HG02981 (cell line): ENCODE results near the gene TCF19.

Source experiments
- ATAC-seq: cut with Tn5 transposase; IDR thresholded peaks from one replicate; pipeline ENCODE4 v1.9.1; 2021; ENCODE audit warnings: mild to moderate bottlenecking, moderate library complexity; ENCODE audit not compliant: unreplicated experiment

TCF19 gene

DNA sequence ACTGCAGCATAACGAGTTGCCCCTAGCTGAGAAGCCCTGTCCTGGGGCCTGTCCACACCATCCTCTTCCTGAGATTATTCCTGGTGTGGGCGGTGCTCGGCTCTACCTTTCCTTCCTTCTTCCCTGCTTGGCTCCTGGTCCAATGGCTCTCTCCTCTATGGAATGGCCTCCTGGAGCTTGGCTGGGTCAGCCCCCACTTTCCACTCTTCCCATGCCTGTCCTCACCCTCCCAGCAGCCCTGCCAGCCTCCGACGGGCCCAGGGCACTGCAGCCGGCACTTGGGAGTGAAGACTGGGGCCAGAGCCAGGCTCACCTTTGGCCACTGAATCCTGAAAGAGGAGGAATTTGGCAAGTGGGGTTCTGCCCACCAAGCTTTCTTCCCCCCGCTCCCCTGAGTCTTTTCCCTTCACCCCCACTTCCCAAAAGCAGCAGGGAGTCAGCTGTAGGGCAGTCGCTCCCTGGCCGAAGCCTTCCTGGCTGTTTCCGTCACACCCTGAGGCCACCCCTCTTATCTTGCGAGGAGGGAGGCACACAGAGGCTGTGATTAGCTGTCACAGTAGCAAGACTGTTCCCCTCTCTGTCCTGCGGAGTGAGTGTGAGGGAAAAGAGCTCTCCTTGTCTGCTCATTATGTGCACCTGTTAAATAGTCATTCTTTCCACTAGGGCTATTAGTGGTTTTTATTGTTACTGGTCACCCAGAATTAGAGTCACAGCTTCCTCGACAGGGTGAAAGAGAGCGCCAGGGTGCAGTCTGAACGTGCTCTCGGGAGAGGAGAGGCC is 31.8 kb upstream of the TCF19 start:
- ATAC-seq = no peak

DNA sequence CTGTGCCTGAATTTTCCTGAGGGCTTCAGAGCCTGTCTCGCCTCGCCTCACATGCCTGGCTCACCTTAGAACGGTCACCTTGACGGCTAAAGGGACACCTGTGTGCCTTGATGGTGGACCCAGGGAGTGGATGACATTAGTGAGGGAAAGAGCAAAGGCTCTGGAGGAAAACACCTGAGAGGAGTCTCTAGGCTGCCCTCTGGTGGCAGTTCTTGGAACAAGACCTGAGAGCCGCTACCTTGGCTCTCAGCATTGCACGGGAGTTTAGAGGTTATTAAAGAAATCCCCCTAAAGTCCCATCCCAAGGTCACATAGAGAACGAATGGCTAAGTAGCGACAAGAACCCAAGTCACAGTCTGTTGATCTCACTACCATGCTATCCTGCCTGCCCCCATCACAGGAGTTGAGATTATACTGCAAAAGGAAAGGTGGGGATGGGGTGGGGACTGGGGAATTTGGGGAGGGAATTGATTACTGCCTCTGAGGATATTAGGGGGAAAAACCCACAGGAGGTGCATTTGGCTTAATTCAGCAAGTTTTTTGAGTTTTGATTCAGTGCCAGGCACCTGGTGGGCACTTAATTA is 30.2 kb upstream of the TCF19 start:
- no peak for ATAC-seq

DNA sequence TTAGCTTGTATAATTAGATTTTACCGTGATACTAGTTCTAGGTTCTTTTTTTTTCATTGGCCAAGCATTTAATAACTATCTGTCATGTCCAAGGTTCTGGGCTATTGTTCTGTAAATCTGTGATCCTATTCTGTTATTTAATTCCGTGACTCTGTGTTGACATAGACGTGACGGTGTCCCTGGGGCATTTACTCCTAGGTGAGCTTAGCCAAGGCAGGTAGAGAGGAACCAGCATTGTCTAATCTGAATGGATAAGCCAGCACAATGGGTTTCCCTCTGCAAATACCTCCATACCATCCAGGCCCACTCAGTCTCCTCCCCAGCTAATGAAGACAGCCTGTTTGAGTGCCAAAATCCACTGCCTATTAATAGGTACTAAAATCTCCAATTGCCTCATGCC is 29.3 kb upstream of the TCF19 start:
- no peak for ATAC-seq

DNA sequence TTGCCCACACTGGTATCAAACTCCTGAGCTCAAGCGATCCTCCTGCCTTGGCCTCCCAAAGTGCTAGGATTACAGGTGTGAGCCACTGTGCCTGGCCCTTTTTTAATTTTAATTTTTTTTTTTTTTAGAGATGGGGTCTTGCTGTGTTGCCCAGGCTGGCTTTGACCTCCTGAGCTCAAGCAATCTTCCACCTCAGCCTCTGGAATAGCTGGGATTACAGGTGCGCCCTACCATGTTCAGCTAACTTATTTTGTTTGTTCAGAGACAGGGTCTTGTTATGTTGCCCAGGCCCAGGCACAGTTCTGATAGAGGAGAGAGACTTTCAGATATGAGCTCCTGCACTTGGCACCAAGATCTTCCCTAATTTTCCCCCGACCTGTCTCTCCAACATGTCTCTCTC is 27.6 kb upstream of the TCF19 start:
- ATAC-seq = no peak

DNA sequence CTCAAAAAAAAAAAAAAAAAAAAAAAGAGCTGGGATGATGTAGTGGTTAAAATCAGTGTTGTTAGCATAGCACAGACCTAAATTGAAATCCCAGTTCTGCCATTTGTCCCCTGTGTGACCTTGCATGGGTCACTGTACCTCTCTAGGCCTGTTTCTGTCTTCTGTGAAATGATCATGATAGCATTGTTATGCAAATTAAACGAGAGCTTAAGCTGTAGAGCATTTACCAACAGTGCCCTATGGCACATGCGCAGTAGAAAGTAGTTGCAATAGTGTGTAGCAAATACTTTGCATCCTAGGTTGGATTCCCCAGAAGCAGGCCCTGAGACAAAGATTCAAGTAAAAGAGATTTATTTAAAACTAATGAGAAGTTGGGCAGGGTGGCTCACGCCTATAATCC is 26.8 kb upstream of the TCF19 start:
- no peak for ATAC-seq

DNA sequence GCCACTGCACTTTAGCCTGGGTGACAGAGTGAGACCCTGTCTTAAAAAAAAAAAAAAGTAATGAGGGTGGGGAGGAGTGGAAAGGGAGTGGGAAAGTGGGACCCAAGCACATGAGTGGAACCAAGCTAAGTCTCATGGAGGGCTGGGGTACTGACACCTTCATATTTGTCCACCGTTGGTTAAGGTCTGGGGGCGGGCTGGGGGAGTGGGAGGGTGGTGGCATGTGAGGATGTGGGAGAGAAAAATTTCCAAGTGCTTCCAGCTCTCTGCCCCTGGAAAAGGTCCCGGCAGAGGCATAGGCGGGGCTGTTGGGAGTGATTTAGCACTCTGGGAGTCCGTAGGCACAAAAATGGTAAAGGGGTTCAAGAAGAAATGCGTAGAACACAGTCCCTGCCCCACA is 25.6 kb upstream of the TCF19 start:
- no peak for ATAC-seq

DNA sequence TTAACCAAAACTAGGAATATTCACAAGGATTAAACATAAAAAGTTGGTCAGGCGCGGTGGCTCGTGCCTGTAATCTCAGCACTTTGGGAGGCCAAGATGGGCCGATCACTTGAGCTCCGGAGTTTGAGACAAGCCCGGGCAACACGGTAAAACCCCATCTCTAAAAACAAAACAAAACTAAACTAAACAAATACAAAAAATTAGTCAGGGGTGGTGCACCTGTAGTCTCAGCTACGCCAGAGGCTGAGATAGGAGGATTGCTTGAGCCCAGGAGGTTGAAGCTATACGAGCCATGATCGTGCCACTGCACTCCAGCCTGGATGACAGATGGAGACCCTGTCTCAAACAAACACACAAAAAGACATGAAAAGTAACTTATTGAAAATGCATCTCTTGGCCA is 22.7 kb upstream of the TCF19 start:
- ATAC-seq = no peak

DNA sequence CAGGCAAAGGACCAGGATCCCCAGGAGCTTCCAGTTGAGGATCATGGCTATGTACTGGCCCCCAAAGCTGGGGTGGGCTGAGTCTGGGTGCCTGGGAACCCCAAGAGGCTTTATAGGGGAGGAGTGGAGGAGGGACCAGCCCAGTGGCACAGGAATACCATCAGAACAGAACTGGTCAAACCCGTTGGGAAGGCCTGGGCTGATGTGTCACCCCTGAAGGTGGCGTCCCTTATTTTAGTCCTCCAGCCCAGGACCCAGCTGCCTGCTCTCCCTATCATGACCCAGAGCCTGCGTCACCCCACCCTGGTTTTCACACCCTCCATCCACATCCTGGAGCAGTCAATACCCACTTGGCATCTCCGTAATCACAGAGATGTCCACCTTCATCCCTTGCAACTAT is 19.4 kb upstream of the TCF19 start, which contains the start of gene PSORS1C2:
Gene PSORS1C2 (minus strand): TSS at position 85 of the 400 bp plus-strand sequence. CDS start 40 bp downstream, at position 45.
- ATAC-seq = no peak

DNA sequence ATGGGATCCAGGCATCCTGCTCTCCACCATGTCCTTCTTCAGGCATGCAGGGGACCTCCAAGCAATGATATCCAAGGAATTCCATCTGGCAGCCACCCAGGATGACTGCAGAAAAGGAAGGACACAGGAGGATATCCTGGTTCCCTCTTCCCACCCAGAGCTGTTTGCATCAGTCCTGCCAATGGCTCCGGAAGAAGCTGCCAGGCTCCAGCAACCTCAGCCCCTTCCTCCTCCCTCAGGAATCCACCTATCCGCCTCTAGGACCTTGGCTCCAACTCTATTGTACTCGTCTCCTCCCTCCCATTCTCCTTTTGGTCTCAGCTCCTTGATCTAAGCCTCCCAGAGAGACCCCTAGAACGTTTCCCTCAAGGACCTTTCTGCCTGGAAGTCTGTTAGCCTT is 18.8 kb upstream of the TCF19 start:
- ATAC-seq = no peak

DNA sequence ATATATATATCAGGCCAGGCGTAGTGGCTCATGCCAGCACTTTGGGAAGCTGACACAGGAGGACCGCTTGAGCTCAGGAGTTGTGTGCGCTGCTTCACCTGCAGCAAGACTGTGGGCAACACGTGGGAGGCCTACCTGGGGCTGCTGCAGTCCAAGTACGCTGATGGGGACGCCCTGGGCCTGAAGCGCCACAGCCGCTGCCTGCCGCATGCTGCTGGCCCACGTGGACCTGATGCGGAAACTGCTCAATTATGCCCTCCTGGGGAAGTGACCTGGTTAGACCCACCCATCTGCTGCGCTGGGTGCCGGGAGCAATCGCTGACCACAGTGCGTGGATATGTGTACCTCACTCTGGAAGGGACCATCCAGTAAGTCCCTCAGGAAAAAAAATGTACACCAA is 17.7 kb upstream of the TCF19 start:
- ATAC-seq = no peak

DNA sequence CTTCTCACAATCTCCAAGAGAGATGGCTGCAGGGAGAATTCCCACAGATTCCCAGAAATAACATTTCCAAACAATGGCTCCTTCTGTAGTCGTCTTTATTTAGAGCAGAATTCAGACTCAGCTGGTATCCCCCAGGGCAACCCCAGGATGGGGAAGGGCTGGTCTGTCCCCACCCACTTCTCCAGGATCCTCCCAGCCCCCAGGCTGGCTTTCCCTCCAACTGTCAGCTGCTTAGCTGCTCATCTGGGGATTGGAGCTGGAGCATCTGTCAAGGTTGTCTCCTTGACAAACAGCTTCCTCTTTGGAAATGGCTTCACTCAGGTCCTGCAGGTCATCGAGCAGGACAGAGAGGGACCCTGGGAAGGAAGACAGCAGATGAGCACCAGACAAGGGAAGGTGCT is 16.0 kb upstream of the TCF19 start:
- ATAC-seq = no peak

DNA sequence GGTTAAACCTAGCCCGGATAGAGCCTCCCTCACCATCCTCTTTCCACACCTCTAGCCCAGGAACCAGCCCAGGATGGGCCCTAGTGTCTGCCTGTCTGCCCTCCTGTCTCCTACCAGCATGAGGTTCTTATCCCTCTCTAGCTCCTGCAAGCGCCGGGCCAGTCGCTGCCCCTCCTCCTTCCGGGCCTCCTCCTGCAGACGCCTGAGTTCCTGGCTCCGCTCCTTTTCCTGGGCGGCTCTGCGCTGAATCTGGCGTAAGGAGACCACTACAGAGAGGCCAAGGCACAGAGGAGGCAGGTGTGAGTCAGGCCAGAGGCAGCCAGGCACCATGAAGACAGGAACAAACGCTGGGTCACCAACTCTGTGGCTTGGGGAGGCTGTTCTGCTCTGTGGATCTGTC is 15.2 kb upstream of the TCF19 start:
- ATAC-seq = no peak

DNA sequence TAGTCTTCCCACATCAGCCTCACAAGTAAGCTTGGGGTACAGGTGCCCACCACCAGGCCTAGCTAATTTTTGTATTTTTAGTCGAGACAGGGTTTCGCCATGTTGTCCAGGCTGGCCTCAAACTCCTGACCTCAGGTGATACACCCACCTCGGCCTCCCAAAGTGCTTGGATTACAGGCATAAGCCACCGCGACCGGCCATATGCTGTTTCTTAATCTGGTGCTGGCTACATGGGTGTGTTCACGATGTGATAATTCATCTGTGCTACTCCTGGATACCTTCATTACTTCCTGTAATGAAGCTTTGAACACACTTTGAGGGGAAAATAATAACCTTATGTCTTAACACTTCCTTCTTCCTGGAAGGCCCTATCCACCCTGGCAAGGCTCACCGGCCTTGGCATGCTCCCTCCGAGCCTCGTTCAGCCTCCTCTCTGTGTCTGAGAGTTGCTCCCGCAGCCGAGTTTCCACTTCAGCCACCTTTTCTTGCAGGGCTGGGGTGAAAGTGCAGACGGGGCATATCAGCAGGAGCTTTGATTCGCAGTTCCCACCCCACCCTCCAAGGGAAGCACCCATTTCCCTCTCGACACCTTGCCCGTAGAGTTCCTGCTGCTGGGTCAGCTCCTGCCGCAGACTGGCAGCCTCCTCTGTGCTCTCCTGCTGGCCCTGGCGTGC is 14.0 kb upstream of the TCF19 start:
- no peak for ATAC-seq

DNA sequence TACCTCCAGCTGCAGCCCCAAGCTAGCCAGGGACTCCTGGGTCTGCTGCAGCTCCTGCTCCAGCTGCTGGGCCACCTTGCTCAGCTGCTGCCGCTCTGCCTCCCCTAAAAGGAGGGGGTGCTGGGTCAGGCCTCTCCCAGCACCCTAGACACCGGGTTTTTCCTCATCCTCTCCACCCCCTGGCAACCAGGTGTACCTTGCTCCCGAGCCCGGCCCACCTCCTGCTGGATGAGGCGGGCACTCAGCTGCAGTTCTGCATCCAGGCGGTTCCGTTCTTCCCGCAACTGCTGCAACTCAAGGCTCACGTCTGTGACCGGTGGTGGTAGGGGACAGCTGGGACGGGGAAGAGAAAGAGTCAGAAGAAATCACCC is 13.4 kb upstream of the TCF19 start:
- no peak for ATAC-seq

DNA sequence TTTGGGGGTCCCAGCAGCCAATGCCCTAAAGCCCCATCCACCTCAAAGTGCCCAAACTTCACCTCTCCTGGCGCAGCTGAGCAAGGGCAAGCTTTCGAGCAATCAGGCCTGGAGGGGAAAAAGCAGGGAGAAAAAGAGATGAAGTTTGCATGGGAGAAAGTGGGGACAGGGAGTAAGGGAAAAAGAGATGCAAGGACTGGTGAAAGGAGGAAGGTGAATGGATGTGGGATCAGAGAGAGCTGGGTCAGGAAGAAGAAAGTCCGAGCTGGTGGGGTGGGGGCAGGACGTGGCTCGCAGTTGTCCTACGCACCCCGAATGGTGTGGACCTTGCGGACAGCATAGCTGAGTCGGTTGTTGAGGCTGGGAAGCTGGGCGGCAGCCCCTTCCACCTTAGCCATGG is 13.0 kb upstream of the TCF19 start:
- ATAC-seq = no peak

DNA sequence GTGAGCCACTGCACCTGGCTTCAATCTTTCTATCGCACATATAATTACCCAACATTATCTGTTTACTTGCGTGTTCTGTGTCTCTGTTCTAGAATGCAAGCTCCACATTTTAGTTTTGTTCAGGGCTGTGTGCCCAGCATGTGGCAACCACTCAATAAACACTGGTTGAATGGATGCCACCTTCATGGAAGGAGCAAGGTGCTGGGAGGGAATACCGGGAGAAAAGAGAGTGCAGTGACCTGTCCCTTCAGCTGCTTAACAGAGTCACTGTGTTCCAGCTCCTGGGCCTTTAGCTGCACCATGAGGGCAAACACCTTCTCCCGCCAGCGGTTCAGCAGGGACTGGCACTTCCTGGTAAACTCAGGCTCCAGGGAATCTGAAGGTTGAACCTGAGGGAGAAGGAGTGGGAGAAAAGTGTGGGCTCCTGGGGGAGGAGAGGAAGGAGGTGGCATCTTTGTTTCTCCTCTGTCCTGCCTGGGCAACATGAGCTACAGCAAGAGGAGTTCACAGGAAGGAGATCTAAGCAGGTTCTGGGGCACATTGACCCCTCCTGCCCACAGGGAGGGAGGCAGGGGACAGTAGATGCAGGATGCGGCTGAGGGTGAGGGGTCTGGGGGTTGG is 8.5 kb upstream of the TCF19 start:
- ATAC-seq = no peak

DNA sequence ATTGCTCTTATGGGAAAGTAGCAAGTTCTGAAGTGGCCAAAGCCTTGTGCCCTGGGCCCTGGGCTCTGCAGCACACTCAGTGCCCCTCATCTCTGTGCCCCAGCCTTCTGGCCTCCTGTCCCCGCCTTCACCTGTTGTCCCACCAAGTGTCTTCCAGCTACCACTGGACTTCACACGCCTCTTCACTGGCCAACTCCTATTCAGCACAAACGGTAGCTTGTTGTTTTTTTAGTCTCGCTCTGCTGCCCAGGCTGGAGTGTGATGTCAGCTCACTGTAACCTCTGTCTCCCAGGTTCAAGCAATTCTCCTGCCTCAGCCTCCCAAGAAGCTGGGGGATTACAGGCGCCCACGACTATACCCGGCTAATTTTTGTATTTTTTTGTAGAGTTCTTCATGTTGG is 5.6 kb upstream of the TCF19 start:
- no peak for ATAC-seq

DNA sequence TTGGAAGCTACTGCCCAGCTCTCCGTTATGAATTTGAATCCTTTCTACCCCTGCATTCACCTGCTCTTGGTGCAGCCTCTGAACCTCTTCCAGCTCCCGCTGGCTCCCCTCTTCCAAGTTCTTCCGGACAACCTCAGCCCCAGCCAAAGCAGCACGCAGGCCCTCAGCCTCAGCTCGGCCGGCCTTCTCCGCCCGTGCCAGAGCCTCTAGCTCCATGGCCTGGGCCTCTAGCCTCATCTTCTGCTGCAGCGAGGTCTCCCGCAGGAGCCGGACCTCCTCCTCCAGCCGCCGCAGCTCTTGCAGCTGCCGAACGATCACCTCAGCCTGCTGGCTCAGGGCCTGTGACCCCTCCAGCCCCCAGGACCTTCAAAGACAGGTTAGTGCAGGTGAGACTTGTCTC is 4.0 kb upstream of the TCF19 start:
- no peak for ATAC-seq

DNA sequence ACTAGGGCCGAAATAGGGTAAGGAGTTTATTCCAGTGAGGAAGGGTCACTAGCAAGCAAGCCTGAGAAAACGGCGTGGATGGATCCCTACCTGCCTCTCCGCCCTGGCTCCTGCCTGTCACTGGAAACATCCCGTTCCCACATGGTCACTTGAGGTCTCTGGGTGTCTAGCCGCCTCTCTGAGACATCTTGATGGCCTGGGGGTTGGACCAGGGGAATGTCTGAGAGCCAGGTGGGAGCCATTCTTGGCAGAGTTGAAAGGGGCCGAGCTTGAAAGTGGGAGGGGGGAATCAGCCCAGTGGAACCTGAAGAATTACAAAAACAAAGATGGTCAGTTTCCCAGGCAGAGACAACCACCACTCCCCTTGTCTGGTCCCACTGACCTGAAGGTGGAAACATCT is 1.7 kb upstream of the TCF19 start:
- ATAC-seq = no peak

DNA sequence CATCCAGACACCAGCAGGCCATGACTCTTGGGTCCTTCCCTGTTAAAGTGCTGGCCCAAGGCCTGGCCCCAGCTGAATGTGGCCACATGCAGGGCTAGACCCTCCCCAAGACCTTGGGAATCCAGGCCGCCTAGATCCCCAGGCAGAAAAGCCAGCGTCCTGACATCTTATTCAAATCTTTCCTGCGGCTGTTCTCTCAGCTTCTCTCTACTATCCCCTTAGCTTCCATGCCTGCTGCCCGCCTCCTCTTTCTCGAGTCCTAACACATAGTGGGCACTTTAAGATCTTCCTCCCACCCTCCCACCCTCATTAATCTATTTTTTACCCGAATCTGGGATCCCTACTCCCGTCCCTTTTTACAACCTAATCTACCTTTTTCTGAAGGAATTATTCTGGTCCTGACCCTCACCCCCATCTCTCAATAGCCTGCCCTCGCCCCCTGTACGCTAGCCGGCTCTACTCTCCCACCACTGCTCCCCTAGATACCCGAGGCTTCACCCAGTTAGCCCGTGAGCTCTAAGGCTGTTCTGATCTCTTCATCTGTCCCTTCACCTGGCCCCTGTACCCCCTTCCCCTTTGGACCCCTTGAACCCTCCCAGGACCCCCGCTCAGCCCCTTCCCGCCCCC is 763 bp upstream of the TCF19 start, which contains the start of gene CCHCR1:
Gene CCHCR1 (minus strand): TSS at position 290 of the 627 bp plus-strand sequence. CDS start 202 bp downstream, at position 88.
- no peak for ATAC-seq
